HG03097 (cell line): ENCODE results near the gene HLF.
"Not testable (repeated sequence)": the region's sequence is repeated elsewhere in the genome, so short reads cannot be mapped to it uniquely, and the experiment has no call there.

ENCODE experiments used
- ATAC-seq: cut with Tn5 transposase; IDR thresholded peaks from one replicate; pipeline ENCODE4 v1.9.1; 2021; ENCODE audit not compliant: unreplicated experiment, low FRiP score

HLF gene

GRCh38 chr17:55323518-55324295, 58.9 kb downstream of the HLF start:
- no peak for ATAC-seq

- ATAC-seq: no peak
Observed at GRCh38 chr17:55324296-55324978, 59.7 kb downstream of the HLF start.

- no peak for ATAC-seq
Observed at GRCh38 chr17:55325406-55325805, 60.6 kb downstream of the HLF start.

GRCh38 chr17:55326030-55326429, 61.3 kb downstream of the HLF start:
- no peak for ATAC-seq

GRCh38 chr17:55327225-55328088, 62.7 kb downstream of the HLF start:
- ATAC-seq: no peak

- ATAC-seq: not testable (repeated sequence)
Observed at GRCh38 chr17:55328514-55328913, 63.8 kb downstream of the HLF start.

GRCh38 chr17:55330344-55330933, 65.7 kb downstream of the HLF start:
- ATAC-seq: no peak

- ATAC-seq: no peak
Observed at GRCh38 chr17:55332296-55333041, 67.7 kb downstream of the HLF start.

GRCh38 chr17:55334285-55334684, 69.5 kb downstream of the HLF start:
- ATAC-seq: no peak

- ATAC-seq: no peak
Observed at GRCh38 chr17:55334881-55335540, 70.3 kb downstream of the HLF start.

- ATAC-seq: no peak
Observed at GRCh38 chr17:55335625-55336024, 70.9 kb downstream of the HLF start.

GRCh38 chr17:55336426-55336825, 71.7 kb downstream of the HLF start:
- no peak for ATAC-seq

- ATAC-seq: no peak
Observed at GRCh38 chr17:55340176-55340575, 75.4 kb downstream of the HLF start.

- no peak for ATAC-seq
Observed at GRCh38 chr17:55340686-55341085, 75.9 kb downstream of the HLF start.

GRCh38 chr17:55341432-55341831, 76.7 kb downstream of the HLF start:
- ATAC-seq: no peak

- ATAC-seq: no peak
Observed at GRCh38 chr17:55342800-55343585, 78.2 kb downstream of the HLF start.

- ATAC-seq: no peak
Observed at GRCh38 chr17:55343900-55344513, 79.2 kb downstream of the HLF start.

GRCh38 chr17:55344514-55344997, 79.8 kb downstream of the HLF start:
- ATAC-seq: no peak
